ENCODE data around the gene RPS10. TPM values are rescaled to one million over a fixed set of nuclear protein-coding genes. Genes with fewer than 3 reads are reported as not detected.

Gene RPS10
- total and polyA plus RNA-seq, 7 donors = 2,556 to 7,534 (median 3,796) TPM

DNA sequence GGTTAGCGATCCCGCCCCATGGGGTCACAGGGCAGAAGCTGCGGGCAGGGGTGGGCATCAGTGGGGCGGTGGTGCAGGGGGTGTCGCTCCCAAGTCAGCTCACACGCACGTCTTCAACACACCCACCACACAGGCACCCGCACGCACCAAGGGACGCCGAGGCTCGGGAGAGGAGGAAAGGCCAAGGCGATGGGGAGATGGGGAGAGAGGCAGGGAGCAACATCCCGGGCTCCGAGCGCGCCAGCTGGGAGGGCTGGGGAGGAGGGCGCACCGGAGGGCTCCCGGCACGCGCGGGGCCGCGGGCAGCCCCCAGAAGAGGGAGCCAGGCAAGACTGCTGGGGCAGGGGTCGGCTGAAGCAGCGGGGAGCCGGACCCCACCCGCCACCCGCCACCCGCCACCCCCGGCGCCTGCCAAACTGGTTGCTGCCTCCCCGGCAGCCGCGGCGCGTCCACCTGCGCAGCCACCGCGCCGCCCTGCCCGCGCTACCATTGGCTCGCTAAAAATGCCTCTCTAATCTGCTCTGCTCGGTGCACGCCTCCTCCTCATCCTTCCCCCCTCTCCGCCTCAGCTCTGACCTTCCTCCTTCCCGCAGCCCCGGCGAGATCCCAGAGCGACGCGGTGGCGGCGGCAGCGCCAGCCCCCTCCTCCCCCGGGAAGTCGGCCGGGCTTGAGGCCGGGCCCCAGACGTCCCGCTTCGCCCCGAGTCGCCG is 39.8 kb upstream of the RPS10 start, which contains the start of gene PACSIN1:
TSS of gene PACSIN1 (plus strand) at position 546 of the 711 bp plus-strand sequence. CDS start 60,230 bp downstream, outside the sequence.
- Histone ChIP-seq H3K9me3 (no peaks in the 10 kb centered on the region), H3K4me1 (peaks cover 0 to 15% (median 13%) of the 10 kb centered on the region in 4 donors), H3K27ac (no peak within 1 kb of the TSS), H3K27me3 (peaks cover 19 to 38% (median 19%) of the 10 kb centered on the region in 3 donors), H3K4me3 (peak within 1 kb of the TSS in 3 of 4 donors; percentile 22 to 43 (median 42)), H3K36me3 (no peaks in the 10 kb centered on the region)
- 2 to 3% methylated on average over 67 of the region's 67 CpGs for WGBS, 2 donors
- no peak for DNase-seq
- intact Hi-C loops (cut with DNase I) = no loop called here
- TF ChIP-seq POLR2AphosphoS5 (IDR thresholded peaks at IDR 0.05) (no peak), EP300 (IDR thresholded peaks at IDR 0.05) (no peak), CTCF (IDR thresholded peaks at IDR 0.05) (no peak), POLR2A (IDR thresholded peaks at IDR 0.05) (no peak)

DNA sequence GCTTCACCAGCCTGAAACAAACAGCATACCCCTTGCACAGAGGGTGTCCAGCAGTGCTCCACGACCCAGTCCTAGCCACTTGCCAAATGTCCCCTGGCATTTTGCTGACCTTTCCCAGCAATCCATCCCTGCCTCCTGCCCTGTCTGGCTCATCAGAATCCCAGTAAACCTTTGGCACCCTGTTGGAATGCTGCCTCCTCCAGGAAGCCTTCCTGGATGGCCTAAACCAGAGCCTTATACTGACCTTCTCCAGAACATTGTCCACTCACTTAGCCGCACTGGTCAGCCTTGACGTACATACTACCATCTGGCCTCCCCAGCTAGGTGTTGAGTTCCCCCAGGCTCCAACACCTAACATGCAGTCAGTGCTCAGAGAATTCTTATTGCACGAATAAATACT is 38.0 kb upstream of the RPS10 start:
- Histone ChIP-seq H3K4me1 (peaks cover 0 to 15% (median 13%) of the 10 kb centered on the region in 4 donors), H3K9me3 (no peaks in the 10 kb centered on the region), H3K4me3 (no peak overlapping the region), H3K27ac (no peak overlapping the region), H3K36me3 (no peaks in the 10 kb centered on the region), H3K27me3 (peaks cover 19 to 38% (median 19%) of the 10 kb centered on the region in 3 donors)
- intact Hi-C loops (cut with DNase I) = no loop called here
- no peak for DNase-seq
- TF ChIP-seq CTCF (IDR thresholded peaks at IDR 0.05) (no peak), EP300 (IDR thresholded peaks at IDR 0.05) (no peak), POLR2A (IDR thresholded peaks at IDR 0.05) (no peak), POLR2AphosphoS5 (IDR thresholded peaks at IDR 0.05) (no peak)
- WGBS, 2 donors = 63 to 79% methylated on average over 4 of the region's 4 CpGs

- WGBS, 2 donors = 68 to 88% methylated on average over 2 of the region's 2 CpGs
Measured at GRCh38 chr6:34463299-34463698, 37.4 kb upstream of the RPS10 start.

DNA sequence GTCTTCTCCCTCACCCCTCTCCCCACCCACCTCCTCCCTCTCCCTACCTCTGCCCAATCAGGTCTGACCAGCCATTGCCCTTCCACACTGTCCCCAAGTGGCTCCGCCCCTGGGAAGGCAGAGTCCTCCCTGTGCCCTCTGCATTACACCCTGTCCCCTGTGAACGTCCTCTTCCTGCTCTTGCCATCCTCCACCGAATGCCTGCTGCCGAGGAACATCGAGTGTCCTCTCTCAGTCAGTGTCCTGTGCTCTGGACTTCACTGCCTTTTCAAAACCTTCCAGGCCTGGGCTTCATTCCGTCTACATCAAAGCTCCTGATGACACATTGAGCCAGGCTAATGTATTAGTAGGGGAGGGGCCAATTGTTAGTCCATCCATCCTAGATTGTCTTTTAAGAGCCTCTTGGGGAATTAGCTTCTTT is 36.7 kb upstream of the RPS10 start:
- TF ChIP-seq EP300 (IDR thresholded peaks at IDR 0.05) (no peak), POLR2AphosphoS5 (IDR thresholded peaks at IDR 0.05) (no peak), POLR2A (IDR thresholded peaks at IDR 0.05) (no peak), CTCF (IDR thresholded peaks at IDR 0.05) (no peak)
- Histone ChIP-seq H3K4me3 (no peak overlapping the region), H3K36me3 (no peaks in the 10 kb centered on the region), H3K27me3 (peaks cover 19 to 38% (median 19%) of the 10 kb centered on the region in 3 donors), H3K4me1 (peaks cover 0 to 15% (median 13%) of the 10 kb centered on the region in 4 donors), H3K9me3 (no peaks in the 10 kb centered on the region), H3K27ac (no peak overlapping the region)
- WGBS, 2 donors = 11 to 43% methylated on average over 6 of the region's 6 CpGs
- no peak for DNase-seq
- intact Hi-C loops (cut with DNase I) = no loop called here

More at GRCh38 chr6:34463299-34463698, 37.4 kb upstream of the RPS10 start:
- no peak overlapping the region for H3K27ac ChIP-seq
- no peaks in the 10 kb centered on the region for H3K9me3 ChIP-seq
- peaks cover 0 to 15% (median 13%) of the 10 kb centered on the region in 4 donors for H3K4me1 ChIP-seq
- DNase-seq = no peak
- intact Hi-C loops (cut with DNase I) = no loop called here
- no peak overlapping the region for H3K4me3 ChIP-seq
- TF ChIP-seq CTCF (IDR thresholded peaks at IDR 0.05) = no peak
- no peak for TF ChIP-seq POLR2A (IDR thresholded peaks at IDR 0.05)
- TF ChIP-seq EP300 (IDR thresholded peaks at IDR 0.05) = no peak
- TF ChIP-seq POLR2AphosphoS5 (IDR thresholded peaks at IDR 0.05) = no peak
- H3K27me3 ChIP-seq = peaks cover 19 to 38% (median 19%) of the 10 kb centered on the region in 3 donors
- H3K36me3 ChIP-seq = no peaks in the 10 kb centered on the region
